Ureter (tissue), 1 donor: ENCODE data around the gene MEIKIN. TPM values are rescaled to one million over a fixed set of nuclear protein-coding genes. Genes with fewer than 3 reads are reported as not detected.

Experiments
- DNase-seq: peaks from one replicate; pipeline ENCODE4 v3.0.0-alpha.2; 2020; ENCODE audit warnings: low spot score
- total RNA-seq: library from RNA; stranded (reverse); gene quantifications from one replicate; pipeline ENCODE4 v1.2.4, GENCODE V29; 2023
- donor health status: DM: yes; HTN: yes; CAD: no.

Gene MEIKIN
- total RNA-seq, 1 donor from 2014 or later, result not detected

GRCh38 chr5:131974016-131974415, 28.6 kb upstream of the MEIKIN start:
- DNase-seq, result peak; percentile 8

GRCh38 chr5:131973089-131973712, 27.7 kb upstream of the MEIKIN start:
- no peak for DNase-seq

- no peak for DNase-seq
These were observed 23.0 kb upstream of the MEIKIN start for GRCh38 chr5:131968396-131968954.

GRCh38 chr5:131966551-131966950, 21.1 kb upstream of the MEIKIN start:
- DNase-seq, result no peak

GRCh38 chr5:131965826-131966415, 20.5 kb upstream of the MEIKIN start:
- no peak for DNase-seq

GRCh38 chr5:131959906-131960305, 14.4 kb upstream of the MEIKIN start:
- DNase-seq, result no peak

- no peak for DNase-seq
These were observed 13.7 kb upstream of the MEIKIN start for GRCh38 chr5:131959136-131959535.

GRCh38 chr5:131957721-131958441, 12.4 kb upstream of the MEIKIN start:
- no peak for DNase-seq

GRCh38 chr5:131953969-131954368, 8.5 kb upstream of the MEIKIN start:
- no peak for DNase-seq

GRCh38 chr5:131952301-131952857, 6.9 kb upstream of the MEIKIN start:
- no peak for DNase-seq

- DNase-seq, result no peak
These were observed 5.2 kb upstream of the MEIKIN start for GRCh38 chr5:131950706-131951105.

GRCh38 chr5:131947445-131947844, 2.0 kb upstream of the MEIKIN start:
- DNase-seq, result no peak

- DNase-seq, result no peak
These were observed 537 bp downstream of the MEIKIN start for GRCh38 chr5:131944702-131945550.

- DNase-seq, result no peak
These were observed 1.5 kb downstream of the MEIKIN start for GRCh38 chr5:131943916-131944315.

- DNase-seq, result no peak
These were observed 3.4 kb downstream of the MEIKIN start for GRCh38 chr5:131942016-131942415.

- DNase-seq, result no peak
These were observed 5.6 kb downstream of the MEIKIN start for GRCh38 chr5:131939690-131940345.

- no peak for DNase-seq
These were observed 13.2 kb downstream of the MEIKIN start for GRCh38 chr5:131932235-131932634.

GRCh38 chr5:131928957-131929356, 16.5 kb downstream of the MEIKIN start:
- no peak for DNase-seq

- no peak for DNase-seq
These were observed 19.3 kb downstream of the MEIKIN start for GRCh38 chr5:131926168-131926567.

- no peak for DNase-seq
These were observed 29.0 kb downstream of the MEIKIN start for GRCh38 chr5:131916481-131916880.

GRCh38 chr5:131914472-131914871, 31.0 kb downstream of the MEIKIN start:
- no peak for DNase-seq
